CD14-positive monocyte (primary cell): ENCODE results near the gene PNISR. TPM values are rescaled to one million over a fixed set of nuclear protein-coding genes. Genes with fewer than 3 reads are reported as not detected.
A peak's percentile ranks its signal among the peaks of the same experiment; 100 is the strongest.

Source experiments
- DNase-seq, 3 donors: peaks; one replicate each; pipeline ENCODE4 v3.0.0-alpha.2; 2011 to 2022
- H2AFZ ChIP-seq: 2 replicates; pipeline ENCODE4 v1.6.0; 2012; ENCODE audit warnings: mild to moderate bottlenecking, low read depth, low read length, inconsistent platforms; ENCODE audit not compliant: insufficient read depth, poor library complexity, severe bottlenecking
- H3K27ac ChIP-seq, 2 donors: 1 replicate in 1 of 2; 2 replicates in 1 of 2; pipeline ENCODE4 v1.5.1; 2012 to 2013; ENCODE audit warnings: low read length in 2 of 2, control low read depth in 1 of 2, inconsistent platforms in 1 of 2, low read depth in 1 of 2, mild to moderate bottlenecking in 1 of 2
- H3K27me3 ChIP-seq, 2 donors: one replicate each; pipeline versions ENCODE4 v1.6.0 to v1.6.1; 2011 to 2013; ENCODE audit warnings: low read length in 2 of 2; ENCODE audit not compliant: control insufficient read depth in 2 of 2, insufficient read depth in 2 of 2
- H3K36me3 ChIP-seq, 2 donors: replicated peaks in 1 of 2; 1 replicate in 1 of 2; 2 replicates in 1 of 2; pipeline versions ENCODE4 v1.5.1 to v1.6.1; 2012 to 2013; ENCODE audit warnings: low read length in 2 of 2, control low read depth in 1 of 2, inconsistent platforms in 1 of 2, mild to moderate bottlenecking in 1 of 2; ENCODE audit not compliant: insufficient read depth in 2 of 2, control insufficient read depth in 1 of 2
- H3K4me1 ChIP-seq, 2 donors: 1 replicate in 1 of 2; 2 replicates in 1 of 2; pipeline versions ENCODE4 v1.5.1 to v1.6.1; 2012 to 2013; ENCODE audit warnings: low read length in 2 of 2, control low read depth in 1 of 2, inconsistent platforms in 1 of 2, mild to moderate bottlenecking in 1 of 2, moderate library complexity in 1 of 2; ENCODE audit not compliant: insufficient read depth in 2 of 2, control insufficient read depth in 1 of 2
- H3K4me2 ChIP-seq: replicated peaks from 2 replicates; pipeline ENCODE3; 2012; ENCODE audit warnings: low read length, moderate library complexity, mild to moderate bottlenecking; ENCODE audit not compliant: poor library complexity, severe bottlenecking; ENCODE audit errors: extremely low read depth
- H3K4me3 ChIP-seq, 3 experiments: fragments of 200-600 bp in 1 of 3; sonication (generic) in 1 of 3; replicated peaks in 1 of 3; 1 replicate in 2 of 3; 2 replicates in 1 of 3; pipeline ENCODE4 v1.5.1; 2011 to 2013; ENCODE audit warnings: low read length in 3 of 3, mild to moderate bottlenecking in 3 of 3, control low read depth in 2 of 3, low read depth in 2 of 3, inconsistent platforms in 1 of 3, moderate library complexity in 1 of 3
- H3K79me2 ChIP-seq: 2 replicates; pipeline ENCODE4 v1.6.0; 2012; ENCODE audit warnings: mild to moderate bottlenecking, control low read depth, inconsistent platforms, low read length, moderate library complexity; ENCODE audit not compliant: insufficient read depth
- H3K9ac ChIP-seq: 2 replicates; pipeline ENCODE4 v1.6.0; 2017; ENCODE audit warnings: low read length, mild to moderate bottlenecking; ENCODE audit not compliant: insufficient read depth, poor library complexity, severe bottlenecking
- H3K9me3 ChIP-seq, 2 donors: replicated peaks in 1 of 2; 1 replicate in 1 of 2; 2 replicates in 1 of 2; pipeline versions ENCODE4 v1.5.1 to v1.6.1; 2012 to 2013; ENCODE audit warnings: low read length in 2 of 2, control low read depth in 1 of 2; ENCODE audit not compliant: control insufficient read depth in 1 of 2, insufficient read depth in 1 of 2
- H4K20me1 ChIP-seq: 2 replicates; pipeline ENCODE4 v1.6.0; 2012; ENCODE audit warnings: mild to moderate bottlenecking, low read length, control low read depth, moderate library complexity; ENCODE audit not compliant: insufficient read depth
- H3K27ac Mint-ChIP-seq, 7 donors: one replicate each; pipeline ENCODE4 v1.8.0; 2020; ENCODE audit warnings: mild to moderate bottlenecking in 7 of 7, mixed read lengths in 7 of 7, moderate library complexity in 6 of 7, inconsistent platforms in 2 of 7
- H3K27me3 Mint-ChIP-seq, 3 donors: one replicate each; pipeline ENCODE4 v1.8.0; 2021 to 2022; ENCODE audit warnings: low read depth in 3 of 3, mild to moderate bottlenecking in 3 of 3, mixed read lengths in 3 of 3, moderate library complexity in 3 of 3, inconsistent platforms in 1 of 3
- H3K36me3 Mint-ChIP-seq, 2 donors: one replicate each; pipeline ENCODE4 v1.8.0; 2020; ENCODE audit warnings: mixed read lengths in 2 of 2, inconsistent platforms in 1 of 2, mild to moderate bottlenecking in 1 of 2
- H3K4me1 Mint-ChIP-seq: one replicate; pipeline ENCODE4 v1.8.0; 2020; ENCODE audit warnings: mild to moderate bottlenecking, mixed read lengths
- H3K4me3 Mint-ChIP-seq, 2 donors: one replicate each; pipeline ENCODE4 v1.8.0; 2020; ENCODE audit warnings: mild to moderate bottlenecking in 2 of 2, mixed read lengths in 2 of 2, moderate library complexity in 1 of 2
- H3K9me3 Mint-ChIP-seq, 7 donors: one replicate each; pipeline ENCODE4 v1.8.0; 2020 to 2022; ENCODE audit warnings: mixed read lengths in 7 of 7, mild to moderate bottlenecking in 6 of 7, moderate library complexity in 6 of 7, inconsistent platforms in 2 of 7
- CTCF ChIP-seq: fragments of 200-600 bp; IDR thresholded peaks from one replicate; pipeline ENCODE4 v1.8.0; 2022; ENCODE audit warnings: antibody characterized with exemption, mild to moderate bottlenecking
- WGBS: methylation state at CpG from one replicate; pipeline ENCODE4 v1.1.5; 2013; ENCODE audit warnings: missing lambda C conversion rate; ENCODE audit not compliant: insufficient coverage; 5-methylcytosine and 5-hydroxymethylcytosine counted together
- intact Hi-C, 2 donors: fragments of 100-400 bp; cut with micrococcal nuclease; formaldehyde crosslinking; loops; one replicate each; pipeline versions ENCODE4 v1.15.0 to v1.15.1; 2023
- polyA plus RNA-seq, 3 donors: library from polyadenylated mRNA; depleted of rRNA in 1 of 3; unstranded in 2 of 3; stranded (reverse) in 1 of 3; fragments of 300-500 nt in 2 of 3; fragments of >200 nt in 1 of 3; fragmentation: Illumina TruSeq in 2 of 3; gene quantifications; 1 replicate in 2 of 3; 2 replicates in 1 of 3; pipeline ENCODE4 v1.2.3, GENCODE V29; 2012 to 2021

Gene PNISR
- polyA plus RNA-seq, 3 donors: 28.9 to 75.4 (median 33.9) TPM

GRCh38 chr6:99353126-99353525 lies 72.0 kb downstream of the PNISR start:
- Mint-ChIP-seq H3K36me3 (no peaks in the 10 kb centered on the region), H3K4me1 (peaks cover 7% of the 10 kb centered on the region), H3K4me3 (no peak overlapping the region), H3K27ac (no peak overlapping the region), H3K27me3 (peaks cover 34 to 75% (median 49%) of the 10 kb centered on the region in 3 donors), H3K9me3 (peaks cover 0 to 7% (median 0%) of the 10 kb centered on the region in 7 donors)
- H3K27ac ChIP-seq: no peak overlapping the region
- no peak overlapping the region for H3K9ac ChIP-seq
- intact Hi-C loops: no loop called here
- no peak overlapping the region for H2AFZ ChIP-seq
- no peak overlapping the region for H3K4me2 ChIP-seq
- no peaks in the 10 kb centered on the region for H3K79me2 ChIP-seq
- peaks cover 0 to 9% of the 10 kb centered on the region in 2 donors for H3K9me3 ChIP-seq
- no peaks in the 10 kb centered on the region for H3K36me3 ChIP-seq
- 76% methylated on average over 8 of the region's 9 CpGs for WGBS
- no peak for DNase-seq
- peaks cover 0 to 5% of the 10 kb centered on the region in 2 donors for H3K4me1 ChIP-seq
- no peak for TF ChIP-seq CTCF
- no peaks in the 10 kb centered on the region for H4K20me1 ChIP-seq
- peaks cover 39 to 45% of the 10 kb centered on the region in 2 donors for H3K27me3 ChIP-seq
- no peak overlapping the region for H3K4me3 ChIP-seq

DNA sequence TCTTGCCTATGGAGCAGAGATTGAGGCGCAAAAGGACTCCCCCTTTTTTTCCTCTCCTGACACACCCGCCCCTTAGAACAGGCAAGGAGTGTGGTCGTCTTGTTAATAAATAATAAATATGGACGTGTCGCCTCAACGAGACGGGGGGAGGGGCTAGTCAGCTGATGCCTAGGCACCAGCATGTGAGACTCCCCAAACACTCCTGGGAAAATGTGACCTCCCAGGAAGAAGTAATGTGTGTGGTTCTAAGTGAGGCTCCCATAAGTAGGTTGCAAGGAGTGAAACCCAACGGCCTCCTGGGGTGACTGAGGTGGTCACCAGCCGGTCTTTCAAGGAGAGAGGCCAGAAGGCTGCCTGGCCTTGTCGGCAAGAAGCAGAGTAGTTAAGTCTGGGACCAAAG lies 74.5 kb downstream of the PNISR start:
- peaks cover 0 to 10% of the 10 kb centered on the region in 2 donors for H3K9me3 ChIP-seq
- H3K4me3 ChIP-seq: no peak overlapping the region
- WGBS: 56% methylated on average over 3 of the region's 10 CpGs
- H2AFZ ChIP-seq: no peak overlapping the region
- H3K27me3 Mint-ChIP-seq: peaks cover 48 to 78% (median 67%) of the 10 kb centered on the region in 3 donors
- H3K4me1 Mint-ChIP-seq: peaks cover 7% of the 10 kb centered on the region
- intact Hi-C loops: no loop called here
- no peaks in the 10 kb centered on the region for H3K36me3 Mint-ChIP-seq
- H3K27me3 ChIP-seq: peaks cover 48 to 64% of the 10 kb centered on the region in 2 donors
- peaks cover 0 to 7% (median 0%) of the 10 kb centered on the region in 7 donors for H3K9me3 Mint-ChIP-seq
- no peaks in the 10 kb centered on the region for H4K20me1 ChIP-seq
- no peak overlapping the region for H3K4me2 ChIP-seq
- TF ChIP-seq CTCF: no peak
- no peak overlapping the region for H3K27ac ChIP-seq
- DNase-seq: no peak
- H3K27ac Mint-ChIP-seq: peak overlapping the region in 1 of 7 donors; percentile 72
- no peaks in the 10 kb centered on the region for H3K36me3 ChIP-seq
- H3K4me1 ChIP-seq: peaks cover 0 to 5% of the 10 kb centered on the region in 2 donors
- H3K4me3 Mint-ChIP-seq: peak overlapping the region in 1 of 2 donors; percentile 64
- H3K79me2 ChIP-seq: no peaks in the 10 kb centered on the region
- H3K9ac ChIP-seq: no peak overlapping the region
